SK-N-SH (cell line): ENCODE data around the gene ZC3H10. TPM values are rescaled to one million over a fixed set of nuclear protein-coding genes. Genes with fewer than 3 reads are reported as not detected.

Source experiments
- CTCF ChIA-PET: fragments of 300-600, 350-600 bp; formaldehyde crosslinking; extraction: SDS; loops from one replicate; lab custom pipeline; 2021; lab: Yijun Ruan, JAX
- POLR2A ChIA-PET: fragments of 350-600 bp; sonication (Branson Sonifier 250); formaldehyde crosslinking; extraction: SDS; loops from one replicate; lab custom pipeline; 2020; ENCODE audit warnings: antibody characterized with exemption, inconsistent platforms; lab: Yijun Ruan, JAX
- DNase-seq: peaks from one replicate; pipeline ENCODE4 v3.0.0; 2012
- H2AFZ ChIP-seq: fragments of 200-600 bp; sonication (generic); 2 replicates; pipeline ENCODE4 v1.8.1; 2016; ENCODE audit warnings: antibody characterized with exemption, mild to moderate bottlenecking, low read depth
- H3F3A ChIP-seq: fragments of 200-600 bp; sonication (generic); replicated peaks from 2 replicates; pipeline ENCODE3; 2016; ENCODE audit warnings: antibody characterized with exemption, mild to moderate bottlenecking; ENCODE audit not compliant: insufficient read depth
- H3K27ac ChIP-seq, 2 experiments: fragments of 200-500 bp in 1 of 2; fragments of 200-600 bp in 1 of 2; sonication (Bioruptor generic) in 1 of 2; sonication (generic), shearing (Covaris generic) in 1 of 2; 2 replicates each; pipeline versions ENCODE4 v1.5.1 to v1.6.1; 2014 to 2016; ENCODE audit warnings: low read depth in 2 of 2, inconsistent platforms in 1 of 2, low read length in 1 of 2, mild to moderate bottlenecking in 1 of 2, mixed read lengths in 1 of 2
- H3K27me3 ChIP-seq: fragments of 200-600 bp; sonication (generic), shearing (Covaris generic); 2 replicates; pipeline ENCODE4 v1.6.1; 2016; ENCODE audit warnings: mixed run types; ENCODE audit not compliant: insufficient read depth
- H3K36me3 ChIP-seq, 2 experiments: fragments of 200-500 bp in 1 of 2; fragments of 200-600 bp in 1 of 2; sonication (Bioruptor generic) in 1 of 2; sonication (generic) in 1 of 2; replicated peaks in 1 of 2; 2 replicates each; pipeline versions ENCODE3 to v1.5.1; 2014 to 2016; ENCODE audit warnings: low read length in 1 of 2, mild to moderate bottlenecking in 1 of 2; ENCODE audit not compliant: insufficient read depth in 2 of 2, control insufficient read depth in 1 of 2
- H3K4me1 ChIP-seq, 2 experiments: fragments of 200-500 bp in 1 of 2; fragments of 200-600 bp in 1 of 2; sonication (Bioruptor generic) in 1 of 2; sonication (generic), shearing (Covaris generic) in 1 of 2; 2 replicates each; pipeline versions ENCODE4 v1.5.1 to v1.6.1; 2014 to 2016; ENCODE audit warnings: low read depth in 1 of 2, low read length in 1 of 2, mixed run types in 1 of 2; ENCODE audit not compliant: insufficient read depth in 2 of 2, control insufficient read depth in 1 of 2
- H3K4me2 ChIP-seq: fragments of 200-600 bp; sonication (generic), shearing (Covaris generic); 2 replicates; pipeline ENCODE4 v1.6.1; 2017; ENCODE audit warnings: mixed run types
- H3K4me3 ChIP-seq, 2 experiments: fragments of 200-500 bp in 1 of 2; fragments of 200-600 bp in 1 of 2; sonication (Bioruptor generic) in 1 of 2; sonication (generic), shearing (Covaris generic) in 1 of 2; 2 replicates each; pipeline versions ENCODE4 v1.5.1 to v1.8.1; 2014 to 2016; ENCODE audit warnings: low read depth in 2 of 2, inconsistent platforms in 1 of 2, low read length in 1 of 2, mild to moderate bottlenecking in 1 of 2, mixed read lengths in 1 of 2, moderate library complexity in 1 of 2
- H3K79me2 ChIP-seq: fragments of 200-600 bp; sonication (generic); 2 replicates; pipeline ENCODE4 v1.8.1; 2017; ENCODE audit warnings: mild to moderate bottlenecking; ENCODE audit not compliant: insufficient read depth
- H3K9ac ChIP-seq: fragments of 200-600 bp; sonication (generic); 2 replicates; pipeline ENCODE4 v1.6.1; 2017; ENCODE audit warnings: mixed run types
- H3K9me2 ChIP-seq: fragments of 200-600 bp; sonication (generic); 2 replicates; pipeline ENCODE4 v1.6.1; 2017; ENCODE audit warnings: mixed run types
- H3K9me3 ChIP-seq: fragments of 200-600 bp; sonication (generic); 2 replicates; pipeline ENCODE4 v1.6.1; 2017; ENCODE audit warnings: mixed run types, mild to moderate bottlenecking, moderate library complexity
- H4K20me1 ChIP-seq: fragments of 200-600 bp; sonication (generic); 2 replicates; pipeline ENCODE4 v1.6.1; 2017; ENCODE audit warnings: mild to moderate bottlenecking, mixed run types; ENCODE audit not compliant: insufficient read depth
- FOXJ3 ChIP-seq: sonication (generic); formaldehyde crosslinking; IDR thresholded peaks from 2 replicates; pipeline ENCODE4 v1.5.1; 2020; ENCODE audit warnings: mild to moderate bottlenecking, missing genetic modification reagents
- GATA2 ChIP-seq: sonication (generic); formaldehyde crosslinking; IDR thresholded peaks from 2 replicates; pipeline ENCODE4 v1.5.0; 2020; ENCODE audit warnings: mild to moderate bottlenecking, missing genetic modification reagents
- MXI1 ChIP-seq: IDR thresholded peaks from 2 replicates; pipeline ENCODE4 v1.6.1; 2012; ENCODE audit warnings: mild to moderate bottlenecking, low read depth, low read length, improper control_type of control experiment
- NFIC ChIP-seq: IDR thresholded peaks from 2 replicates; pipeline ENCODE4 v1.4.0; 2012; ENCODE audit warnings: borderline replicate concordance
- RAD21 ChIP-seq: IDR thresholded peaks from 2 replicates; pipeline ENCODE4 v1.6.1; 2012; ENCODE audit warnings: mild to moderate bottlenecking, low read length
- SIN3A ChIP-seq: IDR thresholded peaks from 2 replicates; pipeline ENCODE4 v1.6.1; 2012; ENCODE audit warnings: low read depth, mild to moderate bottlenecking, low read length, moderate library complexity, borderline replicate concordance
- YY1 ChIP-seq: IDR thresholded peaks from 2 replicates; pipeline ENCODE4 v1.4.0; 2012; ENCODE audit warnings: low read depth, mild to moderate bottlenecking
- WGBS: methylation state at CpG from one replicate; pipeline ENCODE4 v1.1.6; 2017; ENCODE audit warnings: low lambda C conversion rate; 5-methylcytosine and 5-hydroxymethylcytosine counted together
- polyA plus RNA-seq, 3 experiments: library from polyadenylated mRNA; depleted of rRNA; stranded (reverse); fragments of >200 nt; gene quantifications; 2 replicates each; pipeline ENCODE4 v1.2.3, GENCODE V29; 2012
- TF ChIP-seq, protein P1 (sequence below): IDR thresholded peaks from 2 replicates; pipeline ENCODE4 v1.6.1; 2012; ENCODE audit warnings: mild to moderate bottlenecking, low read depth, low read length, moderate library complexity
- TF ChIP-seq, protein P2 (sequence below): fragments of 200-600 bp; sonication (generic); IDR thresholded peaks from 2 replicates; pipeline ENCODE4 v1.6.1; 2017; ENCODE audit warnings: antibody characterized with exemption, mild to moderate bottlenecking, moderate library complexity
- TF ChIP-seq, protein P3 (sequence below): IDR thresholded peaks from 2 replicates; pipeline ENCODE4 v1.4.0; 2012; ENCODE audit warnings: low read depth, borderline replicate concordance

Gene ZC3H10
- polyA plus RNA-seq, 1 of the 3 experiments (the other 2 are of a cell fraction), result 2.0 TPM

DNA sequence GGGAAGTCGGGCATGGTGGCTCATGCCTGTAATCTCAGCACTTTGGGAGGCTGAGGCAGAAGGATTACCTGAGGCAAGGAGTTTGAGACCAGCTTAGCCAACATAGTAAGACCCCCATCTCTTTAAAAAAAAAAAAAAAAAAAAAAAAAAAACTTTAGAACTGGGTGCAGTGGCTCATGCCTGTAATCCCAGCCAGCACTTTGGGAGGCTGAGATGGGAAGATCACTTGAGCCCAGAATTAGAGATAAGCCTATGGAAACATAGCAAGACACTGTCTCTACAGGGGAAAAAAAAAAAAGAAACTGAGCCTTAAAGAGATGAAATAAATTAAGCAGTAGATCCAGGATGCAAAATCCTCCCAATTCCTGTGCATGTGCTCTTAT, 15.4 kb upstream of the ZC3H10 start:
- TF ChIP-seq, protein P1, sequence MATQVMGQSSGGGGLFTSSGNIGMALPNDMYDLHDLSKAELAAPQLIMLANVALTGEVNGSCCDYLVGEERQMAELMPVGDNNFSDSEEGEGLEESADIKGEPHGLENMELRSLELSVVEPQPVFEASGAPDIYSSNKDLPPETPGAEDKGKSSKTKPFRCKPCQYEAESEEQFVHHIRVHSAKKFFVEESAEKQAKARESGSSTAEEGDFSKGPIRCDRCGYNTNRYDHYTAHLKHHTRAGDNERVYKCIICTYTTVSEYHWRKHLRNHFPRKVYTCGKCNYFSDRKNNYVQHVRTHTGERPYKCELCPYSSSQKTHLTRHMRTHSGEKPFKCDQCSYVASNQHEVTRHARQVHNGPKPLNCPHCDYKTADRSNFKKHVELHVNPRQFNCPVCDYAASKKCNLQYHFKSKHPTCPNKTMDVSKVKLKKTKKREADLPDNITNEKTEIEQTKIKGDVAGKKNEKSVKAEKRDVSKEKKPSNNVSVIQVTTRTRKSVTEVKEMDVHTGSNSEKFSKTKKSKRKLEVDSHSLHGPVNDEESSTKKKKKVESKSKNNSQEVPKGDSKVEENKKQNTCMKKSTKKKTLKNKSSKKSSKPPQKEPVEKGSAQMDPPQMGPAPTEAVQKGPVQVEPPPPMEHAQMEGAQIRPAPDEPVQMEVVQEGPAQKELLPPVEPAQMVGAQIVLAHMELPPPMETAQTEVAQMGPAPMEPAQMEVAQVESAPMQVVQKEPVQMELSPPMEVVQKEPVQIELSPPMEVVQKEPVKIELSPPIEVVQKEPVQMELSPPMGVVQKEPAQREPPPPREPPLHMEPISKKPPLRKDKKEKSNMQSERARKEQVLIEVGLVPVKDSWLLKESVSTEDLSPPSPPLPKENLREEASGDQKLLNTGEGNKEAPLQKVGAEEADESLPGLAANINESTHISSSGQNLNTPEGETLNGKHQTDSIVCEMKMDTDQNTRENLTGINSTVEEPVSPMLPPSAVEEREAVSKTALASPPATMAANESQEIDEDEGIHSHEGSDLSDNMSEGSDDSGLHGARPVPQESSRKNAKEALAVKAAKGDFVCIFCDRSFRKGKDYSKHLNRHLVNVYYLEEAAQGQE, result no peak
- no peak for TF ChIP-seq FOXJ3
- TF ChIP-seq, protein P2, sequence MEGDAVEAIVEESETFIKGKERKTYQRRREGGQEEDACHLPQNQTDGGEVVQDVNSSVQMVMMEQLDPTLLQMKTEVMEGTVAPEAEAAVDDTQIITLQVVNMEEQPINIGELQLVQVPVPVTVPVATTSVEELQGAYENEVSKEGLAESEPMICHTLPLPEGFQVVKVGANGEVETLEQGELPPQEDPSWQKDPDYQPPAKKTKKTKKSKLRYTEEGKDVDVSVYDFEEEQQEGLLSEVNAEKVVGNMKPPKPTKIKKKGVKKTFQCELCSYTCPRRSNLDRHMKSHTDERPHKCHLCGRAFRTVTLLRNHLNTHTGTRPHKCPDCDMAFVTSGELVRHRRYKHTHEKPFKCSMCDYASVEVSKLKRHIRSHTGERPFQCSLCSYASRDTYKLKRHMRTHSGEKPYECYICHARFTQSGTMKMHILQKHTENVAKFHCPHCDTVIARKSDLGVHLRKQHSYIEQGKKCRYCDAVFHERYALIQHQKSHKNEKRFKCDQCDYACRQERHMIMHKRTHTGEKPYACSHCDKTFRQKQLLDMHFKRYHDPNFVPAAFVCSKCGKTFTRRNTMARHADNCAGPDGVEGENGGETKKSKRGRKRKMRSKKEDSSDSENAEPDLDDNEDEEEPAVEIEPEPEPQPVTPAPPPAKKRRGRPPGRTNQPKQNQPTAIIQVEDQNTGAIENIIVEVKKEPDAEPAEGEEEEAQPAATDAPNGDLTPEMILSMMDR, result no peak
- no peak for TF ChIP-seq NFIC
- TF ChIP-seq MXI1, result no peak
- TF ChIP-seq, protein P3, sequence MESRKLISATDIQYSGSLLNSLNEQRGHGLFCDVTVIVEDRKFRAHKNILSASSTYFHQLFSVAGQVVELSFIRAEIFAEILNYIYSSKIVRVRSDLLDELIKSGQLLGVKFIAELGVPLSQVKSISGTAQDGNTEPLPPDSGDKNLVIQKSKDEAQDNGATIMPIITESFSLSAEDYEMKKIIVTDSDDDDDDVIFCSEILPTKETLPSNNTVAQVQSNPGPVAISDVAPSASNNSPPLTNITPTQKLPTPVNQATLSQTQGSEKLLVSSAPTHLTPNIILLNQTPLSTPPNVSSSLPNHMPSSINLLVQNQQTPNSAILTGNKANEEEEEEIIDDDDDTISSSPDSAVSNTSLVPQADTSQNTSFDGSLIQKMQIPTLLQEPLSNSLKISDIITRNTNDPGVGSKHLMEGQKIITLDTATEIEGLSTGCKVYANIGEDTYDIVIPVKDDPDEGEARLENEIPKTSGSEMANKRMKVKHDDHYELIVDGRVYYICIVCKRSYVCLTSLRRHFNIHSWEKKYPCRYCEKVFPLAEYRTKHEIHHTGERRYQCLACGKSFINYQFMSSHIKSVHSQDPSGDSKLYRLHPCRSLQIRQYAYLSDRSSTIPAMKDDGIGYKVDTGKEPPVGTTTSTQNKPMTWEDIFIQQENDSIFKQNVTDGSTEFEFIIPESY, result no peak
- TF ChIP-seq YY1, result no peak
- TF ChIP-seq SIN3A, result no peak
- TF ChIP-seq RAD21, result no peak
- TF ChIP-seq GATA2, result no peak
- Histone ChIP-seq H3K79me2 (peaks cover 33% of the 10 kb centered on the region), H3K4me2 (no peak overlapping the region; the same call in 1 of the 2 replicates), H3K36me3 (peaks cover 14 to 18% of the 10 kb centered on the region in 2 experiments), H3K27me3 (no peaks in the 10 kb centered on the region), H3K4me1 (peaks cover 5 to 19% of the 10 kb centered on the region in 2 experiments; a peak in 3 of 4 replicates), H3K27ac (no peak overlapping the region), H3K9me2 (no peaks in the 10 kb centered on the region), H3F3A (peaks cover 7% of the 10 kb centered on the region), H3K4me3 (no peak overlapping the region), H4K20me1 (0 out of 2 replicates have a peak, but pooled peaks cover 3% of the 10 kb centered on the region), H3K9ac (no peak overlapping the region), H3K9me3 (no peaks in the 10 kb centered on the region), H2AFZ (no peak overlapping the region)
- ChIA-PET CTCF (interaction anchor here (1.2 kb wide), 1 partner anchor 23 kb away, joined by 3 read pairs; no protein-coding TSS in a partner anchor), POLR2A (no interaction called here)
- 41% methylated on average over 1 of the region's 1 CpG for WGBS
- DNase-seq, result no peak
